ENCODE results near the gene NOL4L.

GRCh38 chr20:32448306-32449056, 136.7 kb downstream of the NOL4L start:
- no peak for TF ChIP-seq CTCF (IDR thresholded peaks at IDR 0.05)
- no peak for TF ChIP-seq POLR2A (IDR thresholded peaks at IDR 0.05)

All from thyroid gland (tissue), 4 donors.